ENCODE measurements around the gene RIMBP2.

Gene RIMBP2

DNA sequence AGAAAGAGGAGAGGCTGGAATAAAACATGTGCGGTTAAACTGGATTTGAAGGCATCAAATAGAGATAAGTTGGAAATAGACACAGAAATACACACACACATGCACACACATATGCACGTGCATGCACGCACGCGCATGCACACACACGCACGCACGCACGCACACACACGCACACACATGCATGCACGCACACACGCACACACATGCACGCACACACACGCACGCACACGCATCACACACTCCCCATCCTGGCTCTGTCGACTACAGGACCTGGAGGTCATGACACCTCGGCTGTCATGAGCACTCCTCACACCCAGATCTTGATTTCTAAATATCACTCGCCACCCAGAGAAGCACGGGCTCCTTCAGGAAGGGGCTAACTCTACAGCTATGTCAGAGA lies 51.8 kb downstream of the RIMBP2 start:
- no peak overlapping the region for H4K8ac ChIP-seq (ENCODE audit: low read depth, low read length)
- no peak overlapping the region for H3K27ac ChIP-seq (ENCODE audit: low read depth, low read length)
- H3K9ac ChIP-seq (ENCODE audit: low read length), result no peak overlapping the region
- no peaks in the 10 kb centered on the region for H3K79me2 ChIP-seq (ENCODE audit: control insufficient read depth, insufficient read depth, low read length)
- H3K56ac ChIP-seq (ENCODE audit: low read length), result no peak overlapping the region
- no peaks in the 10 kb centered on the region for H3K27me3 ChIP-seq (ENCODE audit: insufficient read depth, low read length, poor library complexity)
- H4K5ac ChIP-seq (ENCODE audit: low read length), result no peak overlapping the region
- H3K23ac ChIP-seq (ENCODE audit: low read length), result no peak overlapping the region
- H3K4ac ChIP-seq (ENCODE audit: low read depth, low read length), result no peak overlapping the region
- no peak overlapping the region for H2BK5ac ChIP-seq (ENCODE audit: low read length)
- H2BK15ac ChIP-seq (replicated peaks; ENCODE audit: low read depth), result no peak overlapping the region
- H2BK120ac ChIP-seq (ENCODE audit: low read depth, low read length), result no peak overlapping the region
- H3K18ac ChIP-seq (ENCODE audit: low read length), result no peak overlapping the region
- H3K36me3 ChIP-seq (ENCODE audit: control insufficient read depth, insufficient read depth, low read length), result no peaks in the 10 kb centered on the region
- no peak overlapping the region for H3K4me3 ChIP-seq (ENCODE audit: low read length)
- no CpG with 5 or more reads among the region's 20 CpGs for WGBS (ENCODE audit: extremely low coverage, insufficient coverage, low lambda C conversion rate)
- no peaks in the 10 kb centered on the region for H3K79me1 ChIP-seq (ENCODE audit: low read length)
- H3K4me1 ChIP-seq (ENCODE audit: control insufficient read depth, low read depth, low read length), result no peaks in the 10 kb centered on the region
- H3K4me2 ChIP-seq (ENCODE audit: low read length), result no peak overlapping the region
- H2AK5ac ChIP-seq (ENCODE audit: low read length), result no peak overlapping the region
- no peak for DNase-seq

DNA sequence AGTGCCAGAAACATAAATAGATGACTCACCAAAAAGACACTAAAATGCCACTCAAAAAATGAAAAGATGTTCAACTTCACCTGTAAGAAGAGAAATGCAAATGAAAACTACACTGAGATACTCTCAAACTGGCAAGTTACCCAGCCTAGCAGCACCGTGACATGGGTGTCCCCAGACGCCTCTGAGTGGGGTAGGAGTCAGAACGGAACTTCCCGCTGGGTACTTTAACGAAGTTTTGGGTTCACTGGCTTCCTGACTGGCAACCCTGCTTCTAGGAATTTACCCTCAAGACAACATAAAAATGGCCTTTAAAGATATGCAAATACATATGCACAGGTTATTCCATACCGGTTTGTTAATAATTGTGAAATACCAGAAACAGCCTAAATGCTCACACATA lies 52.6 kb downstream of the RIMBP2 start:
- Histone ChIP-seq H2AK5ac (ENCODE audit: low read length) (no peak overlapping the region), H3K27me3 (ENCODE audit: insufficient read depth, low read length, poor library complexity) (no peaks in the 10 kb centered on the region), H2BK15ac (replicated peaks; ENCODE audit: low read depth) (no peak overlapping the region), H3K9ac (ENCODE audit: low read length) (no peak overlapping the region), H2BK5ac (ENCODE audit: low read length) (no peak overlapping the region), H3K4me1 (ENCODE audit: control insufficient read depth, low read depth, low read length) (no peaks in the 10 kb centered on the region), H3K56ac (ENCODE audit: low read length) (no peak overlapping the region), H3K4me3 (ENCODE audit: low read length) (no peak overlapping the region), H3K4ac (ENCODE audit: low read depth, low read length) (no peak overlapping the region), H3K18ac (ENCODE audit: low read length) (no peak overlapping the region), H3K23ac (ENCODE audit: low read length) (no peak overlapping the region), H2BK120ac (ENCODE audit: low read depth, low read length) (no peak overlapping the region), H4K8ac (ENCODE audit: low read depth, low read length) (no peak overlapping the region), H3K27ac (ENCODE audit: low read depth, low read length) (no peak overlapping the region), H3K4me2 (ENCODE audit: low read length) (no peak overlapping the region), H3K79me1 (ENCODE audit: low read length) (no peaks in the 10 kb centered on the region), H4K5ac (ENCODE audit: low read length) (no peak overlapping the region), H3K79me2 (ENCODE audit: control insufficient read depth, insufficient read depth, low read length) (no peaks in the 10 kb centered on the region), H3K36me3 (ENCODE audit: control insufficient read depth, insufficient read depth, low read length) (no peaks in the 10 kb centered on the region)
- DNase-seq, result no peak
- no CpG with 5 or more reads among the region's 6 CpGs for WGBS (ENCODE audit: extremely low coverage, insufficient coverage, low lambda C conversion rate)

DNA sequence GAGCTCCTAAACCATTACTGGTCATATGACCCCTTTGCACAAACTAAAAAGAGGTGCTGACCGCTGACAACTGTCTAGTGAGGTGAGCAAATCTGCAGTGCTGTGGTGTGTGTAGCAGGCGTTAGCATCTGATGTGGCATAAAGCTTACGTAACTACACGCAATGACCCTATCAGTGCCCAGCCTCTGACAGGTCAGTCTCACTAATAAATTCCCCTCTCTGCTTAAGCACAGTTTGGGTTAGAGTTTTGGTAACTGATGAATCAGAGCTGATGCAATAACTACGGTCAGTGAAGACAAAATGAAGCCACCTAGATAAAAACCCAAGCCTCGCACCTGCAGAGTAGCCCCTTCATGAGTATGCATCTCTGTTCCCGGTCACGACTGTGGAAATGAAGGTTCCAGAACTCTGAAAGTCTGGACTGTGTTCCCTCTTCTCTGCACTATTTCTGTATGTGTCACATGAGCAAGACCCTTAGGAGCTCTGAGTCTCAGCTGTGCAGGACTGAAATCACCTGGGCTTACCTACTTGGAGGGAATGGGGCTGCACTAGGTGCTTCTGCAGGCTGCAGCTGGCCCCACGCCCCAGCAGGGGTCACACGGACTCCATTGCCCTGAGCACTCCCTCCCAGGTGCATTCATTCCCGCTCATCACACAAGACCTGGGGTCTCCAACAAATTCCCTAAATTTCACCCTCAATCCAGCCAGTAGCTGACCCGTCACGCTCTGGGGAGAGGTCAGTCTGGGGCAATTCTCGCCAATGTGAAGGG lies 54.4 kb downstream of the RIMBP2 start:
- Histone ChIP-seq H3K27ac (ENCODE audit: low read depth, low read length) (no peak overlapping the region), H4K8ac (ENCODE audit: low read depth, low read length) (no peak overlapping the region), H3K36me3 (ENCODE audit: control insufficient read depth, insufficient read depth, low read length) (no peaks in the 10 kb centered on the region), H3K23ac (ENCODE audit: low read length) (no peak overlapping the region), H3K27me3 (ENCODE audit: insufficient read depth, low read length, poor library complexity) (no peaks in the 10 kb centered on the region), H2BK5ac (ENCODE audit: low read length) (no peak overlapping the region), H2BK120ac (ENCODE audit: low read depth, low read length) (no peak overlapping the region), H3K18ac (ENCODE audit: low read length) (no peak overlapping the region), H3K4me3 (ENCODE audit: low read length) (no peak overlapping the region), H3K4me1 (ENCODE audit: control insufficient read depth, low read depth, low read length) (no peaks in the 10 kb centered on the region), H3K79me1 (ENCODE audit: low read length) (no peaks in the 10 kb centered on the region), H3K4ac (ENCODE audit: low read depth, low read length) (no peak overlapping the region), H2BK15ac (replicated peaks; ENCODE audit: low read depth) (no peak overlapping the region), H4K5ac (ENCODE audit: low read length) (no peak overlapping the region), H3K56ac (ENCODE audit: low read length) (no peak overlapping the region), H3K79me2 (ENCODE audit: control insufficient read depth, insufficient read depth, low read length) (no peaks in the 10 kb centered on the region), H3K9ac (ENCODE audit: low read length) (no peak overlapping the region), H2AK5ac (ENCODE audit: low read length) (no peak overlapping the region), H3K4me2 (ENCODE audit: low read length) (no peak overlapping the region)
- WGBS (ENCODE audit: extremely low coverage, insufficient coverage, low lambda C conversion rate), result no CpG with 5 or more reads among the region's 14 CpGs
- peak; percentile 43 for DNase-seq

DNA sequence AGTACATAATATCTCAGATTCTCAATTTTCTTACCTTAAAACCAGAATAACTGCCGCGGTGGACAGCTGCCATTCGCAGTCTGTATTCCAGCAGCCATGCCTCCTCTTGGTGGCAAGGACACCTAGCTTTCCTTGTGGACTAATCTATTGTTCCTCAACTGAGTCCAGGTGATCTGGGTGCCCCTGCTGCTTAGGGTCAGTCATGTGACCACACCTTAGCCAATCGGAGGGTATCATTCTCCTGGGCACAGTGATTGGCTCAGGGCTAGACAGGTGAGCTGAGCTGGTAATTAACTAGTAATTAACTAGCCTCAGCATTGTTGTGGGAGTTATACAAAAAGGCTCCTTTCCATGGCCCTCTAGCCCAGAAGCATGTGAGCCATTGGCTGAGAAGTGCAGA lies 55.0 kb downstream of the RIMBP2 start:
- Histone ChIP-seq H4K8ac (ENCODE audit: low read depth, low read length) (no peak overlapping the region), H3K18ac (ENCODE audit: low read length) (no peak overlapping the region), H3K79me2 (ENCODE audit: control insufficient read depth, insufficient read depth, low read length) (no peaks in the 10 kb centered on the region), H3K4me2 (ENCODE audit: low read length) (no peak overlapping the region), H2BK15ac (replicated peaks; ENCODE audit: low read depth) (no peak overlapping the region), H3K56ac (ENCODE audit: low read length) (no peak overlapping the region), H2AK5ac (ENCODE audit: low read length) (no peak overlapping the region), H2BK120ac (ENCODE audit: low read depth, low read length) (no peak overlapping the region), H3K23ac (ENCODE audit: low read length) (no peak overlapping the region), H3K9ac (ENCODE audit: low read length) (no peak overlapping the region), H3K27me3 (ENCODE audit: insufficient read depth, low read length, poor library complexity) (no peaks in the 10 kb centered on the region), H4K5ac (ENCODE audit: low read length) (no peak overlapping the region), H2BK5ac (ENCODE audit: low read length) (no peak overlapping the region), H3K79me1 (ENCODE audit: low read length) (no peaks in the 10 kb centered on the region), H3K27ac (ENCODE audit: low read depth, low read length) (no peak overlapping the region), H3K4ac (ENCODE audit: low read depth, low read length) (no peak overlapping the region), H3K4me1 (ENCODE audit: control insufficient read depth, low read depth, low read length) (no peaks in the 10 kb centered on the region), H3K4me3 (ENCODE audit: low read length) (no peak overlapping the region), H3K36me3 (ENCODE audit: control insufficient read depth, insufficient read depth, low read length) (no peaks in the 10 kb centered on the region)
- DNase-seq, result no peak
- WGBS (ENCODE audit: extremely low coverage, insufficient coverage, low lambda C conversion rate), result no CpG with 5 or more reads among the region's 4 CpGs

DNA sequence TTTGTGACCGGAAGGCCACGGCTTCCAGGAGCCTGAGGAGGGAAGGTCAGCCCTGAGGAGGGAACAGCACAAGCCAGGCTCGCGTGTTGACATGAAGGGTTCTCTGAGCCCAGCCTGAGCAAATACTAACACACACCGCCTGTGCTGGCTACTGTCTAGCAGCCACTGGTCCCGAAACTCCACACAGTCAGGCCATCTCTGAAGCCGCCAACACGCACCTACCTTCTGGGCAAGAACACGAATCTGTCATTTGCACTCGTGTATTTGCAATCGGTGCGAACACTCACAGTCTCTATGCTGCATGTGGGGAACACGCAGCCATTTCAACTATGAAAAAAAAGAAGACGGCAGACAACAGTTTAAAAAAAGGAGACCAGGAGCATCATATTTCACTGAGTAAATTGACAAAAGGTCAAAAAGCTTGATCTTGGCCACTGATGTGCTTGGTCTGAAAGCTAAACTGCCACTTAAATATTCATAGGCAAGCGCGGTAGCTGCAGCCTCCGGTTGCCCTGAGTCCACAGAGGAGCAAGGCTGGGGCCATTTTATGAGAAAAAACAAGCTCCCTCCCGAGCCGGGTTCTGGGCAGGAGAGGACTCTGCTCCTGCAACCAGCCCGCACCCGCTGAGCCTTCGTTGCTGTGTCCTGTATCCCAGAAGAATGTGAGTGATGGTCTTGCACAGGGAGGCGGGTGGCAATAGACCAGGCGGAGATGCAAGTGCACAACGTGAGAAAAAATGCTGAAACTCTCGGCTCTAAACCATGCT lies 57.8 kb downstream of the RIMBP2 start:
- WGBS (ENCODE audit: extremely low coverage, insufficient coverage, low lambda C conversion rate), result no CpG with 5 or more reads among the region's 26 CpGs
- no peak overlapping the region for H3K9ac ChIP-seq (ENCODE audit: low read length)
- H3K27ac ChIP-seq (ENCODE audit: low read depth, low read length), result no peak overlapping the region
- H3K79me2 ChIP-seq (ENCODE audit: control insufficient read depth, insufficient read depth, low read length), result no peaks in the 10 kb centered on the region
- no peak overlapping the region for H2BK15ac ChIP-seq (replicated peaks; ENCODE audit: low read depth)
- no peak for DNase-seq
- H3K4me2 ChIP-seq (ENCODE audit: low read length), result no peak overlapping the region
- no peak overlapping the region for H3K4me3 ChIP-seq (ENCODE audit: low read length)
- H2BK5ac ChIP-seq (ENCODE audit: low read length), result no peak overlapping the region
- no peak overlapping the region for H3K56ac ChIP-seq (ENCODE audit: low read length)
- H3K79me1 ChIP-seq (ENCODE audit: low read length), result no peaks in the 10 kb centered on the region
- no peak overlapping the region for H2BK120ac ChIP-seq (ENCODE audit: low read depth, low read length)
- H3K4ac ChIP-seq (ENCODE audit: low read depth, low read length), result no peak overlapping the region
- H3K23ac ChIP-seq (ENCODE audit: low read length), result no peak overlapping the region
- no peak overlapping the region for H4K5ac ChIP-seq (ENCODE audit: low read length)
- no peaks in the 10 kb centered on the region for H3K36me3 ChIP-seq (ENCODE audit: control insufficient read depth, insufficient read depth, low read length)
- no peak overlapping the region for H4K8ac ChIP-seq (ENCODE audit: low read depth, low read length)
- no peak overlapping the region for H2AK5ac ChIP-seq (ENCODE audit: low read length)
- H3K27me3 ChIP-seq (ENCODE audit: insufficient read depth, low read length, poor library complexity), result no peaks in the 10 kb centered on the region
- no peak overlapping the region for H3K18ac ChIP-seq (ENCODE audit: low read length)
- H3K4me1 ChIP-seq (ENCODE audit: control insufficient read depth, low read depth, low read length), result no peaks in the 10 kb centered on the region

Measured in mesendoderm (in vitro differentiated cells).